ENCODE results near the gene ICAM2. TPM values are rescaled to one million over a fixed set of nuclear protein-coding genes. Genes with fewer than 3 reads are reported as not detected.

ICAM2 gene
- total RNA-seq, 6 experiments from 2014 or later: 5.5 to 16.1 (median 8.6) TPM

DNA sequence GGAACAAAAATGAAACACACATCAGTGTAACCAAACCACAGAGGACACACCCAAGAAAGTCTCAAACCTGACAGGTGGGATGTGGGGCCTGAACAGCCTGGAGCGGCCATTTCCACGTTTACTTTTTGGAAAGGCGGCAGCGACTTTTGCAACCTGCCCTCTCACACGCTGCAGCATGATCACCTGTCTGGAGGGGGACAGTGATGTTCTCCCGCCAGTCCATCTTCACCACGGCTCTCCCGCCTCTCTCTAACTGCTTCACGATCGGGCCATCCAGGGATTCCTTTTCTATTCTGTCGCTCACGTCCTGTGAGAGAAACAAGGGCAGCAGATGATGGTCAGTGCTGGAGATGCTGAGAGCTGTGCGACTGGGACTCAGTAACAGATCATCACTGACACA is 24.7 kb upstream of the ICAM2 start:
- no peaks in the 10 kb centered on the region for H3K9me3 ChIP-seq
- peaks cover 0 to 8% (median 0%) of the 10 kb centered on the region in 4 donors for H3K4me1 ChIP-seq
- H3K36me3 ChIP-seq: peaks cover 15 to 97% (median 44%) of the 10 kb centered on the region in 4 donors
- H3K27ac ChIP-seq: no peak overlapping the region
- 84% methylated on average over 11 of the region's 13 CpGs for WGBS (ENCODE audit: insufficient coverage, low coverage, low lambda C conversion rate, missing lambda C conversion rate)
- ATAC-seq: no peak
- DNase-seq: no peak
- H3K27me3 ChIP-seq: no peaks in the 10 kb centered on the region
- intact Hi-C loops (cut with DNase I): loop anchor here in 1 of 2 donors (10.0 kb wide), 1 partner anchor 230 kb away; no protein-coding TSS in a partner anchor
- H3K4me3 ChIP-seq: no peak overlapping the region
- no peak for TF ChIP-seq POLR2A (IDR thresholded peaks at IDR 0.05)

- intact Hi-C loops (cut with DNase I): loop anchor here in 1 of 2 donors (10.0 kb wide), 1 partner anchor 232 kb away; no protein-coding TSS in a partner anchor
- H3K4me3 ChIP-seq: no peak overlapping the region
- no peak overlapping the region for H3K27ac ChIP-seq
- no peaks in the 10 kb centered on the region for H3K27me3 ChIP-seq
- TF ChIP-seq POLR2A (IDR thresholded peaks at IDR 0.05) (no peak), CTCF (IDR thresholded peaks at IDR 0.05) (no peak)
- H3K4me1 ChIP-seq: peaks cover 0 to 8% (median 0%) of the 10 kb centered on the region in 4 donors
- no peaks in the 10 kb centered on the region for H3K9me3 ChIP-seq
- peaks cover 11 to 97% (median 32%) of the 10 kb centered on the region in 4 donors for H3K36me3 ChIP-seq
- WGBS (ENCODE audit: insufficient coverage, low coverage, low lambda C conversion rate, missing lambda C conversion rate): 81% methylated on average over 6 of the region's 12 CpGs
- DNase-seq (peak in 1 of 3 donors; percentile 46), ATAC-seq (peak in 1 of 4 donors; percentile 22)
These were observed 22.5 kb upstream of the ICAM2 start for GRCh38 chr17:64042700-64043485.

- ATAC-seq: no peak
- Histone ChIP-seq H3K4me1 (peaks cover 0 to 8% (median 0%) of the 10 kb centered on the region in 4 donors), H3K9me3 (no peaks in the 10 kb centered on the region), H3K27ac (no peak overlapping the region), H3K27me3 (no peaks in the 10 kb centered on the region), H3K36me3 (peaks cover 11 to 88% (median 27%) of the 10 kb centered on the region in 4 donors), H3K4me3 (no peak overlapping the region)
- 73% methylated on average over 10 of the region's 11 CpGs for WGBS (ENCODE audit: insufficient coverage, low coverage, low lambda C conversion rate, missing lambda C conversion rate)
- peak in 1 of 3 donors; percentile 23 for DNase-seq
- no peak for TF ChIP-seq CTCF (IDR thresholded peaks at IDR 0.05)
- intact Hi-C loops (cut with DNase I): loop anchor here in 1 of 2 donors (10.0 kb wide), 1 partner anchor 233 kb away; no protein-coding TSS in a partner anchor
These were observed 21.5 kb upstream of the ICAM2 start for GRCh38 chr17:64041912-64042311.

DNA sequence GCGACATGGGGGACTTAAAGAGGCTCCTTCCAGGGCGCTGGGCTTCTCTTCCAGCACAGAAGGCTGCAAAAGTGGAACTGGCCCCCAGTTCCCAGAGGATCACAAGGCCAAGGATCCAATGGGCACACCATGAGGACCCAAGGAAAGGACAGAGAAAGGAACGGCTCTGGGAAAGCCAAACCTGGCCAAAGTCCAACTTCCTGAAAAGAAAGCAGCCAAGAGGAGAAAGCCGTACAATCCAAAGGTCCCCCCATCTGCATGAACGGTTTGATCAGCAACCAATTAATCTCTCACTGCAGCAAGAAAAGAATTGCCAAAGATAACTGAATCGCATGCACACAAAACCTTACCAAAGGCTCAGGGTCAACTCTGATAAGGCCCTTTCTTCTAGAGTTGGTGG is 19.8 kb upstream of the ICAM2 start:
- peak in 3 of 4 donors; percentile 13 to 24 (median 23) for ATAC-seq
- TF ChIP-seq CTCF (IDR thresholded peaks at IDR 0.05): no peak
- TF ChIP-seq POLR2A (IDR thresholded peaks at IDR 0.05): no peak
- Histone ChIP-seq H3K27me3 (no peaks in the 10 kb centered on the region), H3K4me1 (peaks cover 0 to 8% (median 0%) of the 10 kb centered on the region in 4 donors), H3K4me3 (no peak overlapping the region), H3K9me3 (no peaks in the 10 kb centered on the region), H3K27ac (no peak overlapping the region), H3K36me3 (peaks cover 11 to 71% (median 17%) of the 10 kb centered on the region in 4 donors)
- peak in 1 of 3 donors; percentile 44 for DNase-seq
- intact Hi-C loops (cut with DNase I): loop anchor here in 1 of 2 donors (10.0 kb wide), 1 partner anchor 235 kb away; no protein-coding TSS in a partner anchor
- WGBS (ENCODE audit: insufficient coverage, low coverage, low lambda C conversion rate, missing lambda C conversion rate): 43% methylated on average over 6 of the region's 6 CpGs

DNA sequence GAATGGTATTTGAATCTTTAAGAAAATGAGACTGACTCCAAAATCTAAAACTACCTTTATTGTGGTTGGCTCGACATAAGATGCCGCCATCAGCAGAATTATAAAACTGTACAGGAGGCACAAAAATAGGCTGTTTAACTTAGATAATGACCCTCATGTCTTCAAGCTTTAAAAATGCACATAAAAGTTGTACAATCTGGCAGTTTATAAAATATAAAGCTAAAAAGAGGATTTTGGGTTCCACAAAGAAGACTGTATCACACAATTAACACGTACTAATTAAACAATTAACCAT is 18.6 kb upstream of the ICAM2 start:
- Histone ChIP-seq H3K27ac (no peak overlapping the region), H3K36me3 (peaks cover 4 to 59% (median 8%) of the 10 kb centered on the region in 4 donors), H3K9me3 (no peaks in the 10 kb centered on the region), H3K4me3 (no peak overlapping the region), H3K4me1 (peaks cover 0 to 8% (median 0%) of the 10 kb centered on the region in 4 donors), H3K27me3 (no peaks in the 10 kb centered on the region)
- ATAC-seq (no peak), DNase-seq (no peak)
- intact Hi-C loops (cut with DNase I): loop anchor here in 1 of 2 donors (10.0 kb wide), 1 partner anchor 96 kb away; the partner anchor contains the start of gene ERN1
- TF ChIP-seq POLR2A (IDR thresholded peaks at IDR 0.05) (no peak), CTCF (IDR thresholded peaks at IDR 0.05) (no peak)
- WGBS (ENCODE audit: insufficient coverage, low coverage, low lambda C conversion rate, missing lambda C conversion rate): 97% methylated on average over 3 of the region's 3 CpGs
